OCI-LY3 (cell line): ENCODE results near the gene THEM4.
"Not testable (repeated sequence)": the region's sequence is repeated elsewhere in the genome, so short reads cannot be mapped to it uniquely, and the experiment has no call there.

Experiments used
- CTCF ChIP-seq: fragments of 200-600, 300-600 bp; sonication (generic); IDR thresholded peaks from 2 replicates; pipeline ENCODE4 v1.5.1; 2014; ENCODE audit warnings: antibody characterized with exemption, low read length, low read depth
- EZH2phosphoT487 ChIP-seq: fragments of 200-600 bp; shearing (Covaris generic); IDR thresholded peaks from 2 replicates; pipeline ENCODE4 v1.6.1; 2018; ENCODE audit warnings: antibody characterized with exemption, mixed run types, low read depth

GRCh38 chr1:151905443-151906323 lies 3.6 kb downstream of the THEM4 start:
- TF ChIP-seq CTCF, EZH2phosphoT487: not testable (repeated sequence)
